Measurements from ENCODE around the gene ELOA. TPM values are rescaled to one million over a fixed set of nuclear protein-coding genes. Genes with fewer than 3 reads are reported as not detected.
A peak's percentile ranks its signal among the peaks of the same experiment; 100 is the strongest.

ELOA gene
- polyA plus RNA-seq, 1 experiment = 21.5 TPM

- TF ChIP-seq CTCF (IDR thresholded peaks at IDR 0.05; ENCODE audit: insufficient read depth, low read depth, low read length) = no peak
- Histone ChIP-seq H3K4me3 (ENCODE audit: low read depth, low read length) (no peak overlapping the region), H3K27me3 (ENCODE audit: control insufficient read depth, insufficient read depth, low read length) (no peaks in the 10 kb centered on the region), H3K36me3 (ENCODE audit: control insufficient read depth, insufficient read depth, low read length) (peaks cover 6% of the 10 kb centered on the region)
- ChIA-PET CTCF (no interaction called here), POLR2A (no interaction called here)
- DNase-seq (ENCODE audit: low read depth) = no peak
Observed at GRCh38 chr1:23803674-23804073, 60.4 kb downstream of the ELOA start.

GRCh38 chr1:23804183-23804835 is 61.0 kb downstream of the ELOA start:
- Histone ChIP-seq H3K36me3 (ENCODE audit: control insufficient read depth, insufficient read depth, low read length) (peaks cover 6% of the 10 kb centered on the region), H3K27me3 (ENCODE audit: control insufficient read depth, insufficient read depth, low read length) (no peaks in the 10 kb centered on the region), H3K4me3 (ENCODE audit: low read depth, low read length) (no peak overlapping the region)
- POLR2A ChIA-PET = no interaction called here
- CTCF ChIA-PET = interaction anchor here (1.2 kb wide), 1 partner anchor 112 kb away, joined by 3 read pairs; no protein-coding TSS in a partner anchor
- TF ChIP-seq CTCF (IDR thresholded peaks at IDR 0.05; ENCODE audit: insufficient read depth, low read depth, low read length) = peak; percentile 28; the same call in 1 of the 2 replicates
- DNase-seq (ENCODE audit: low read depth) = no peak

- CTCF ChIA-PET = interaction anchor here (0.9 to 1.2 kb wide), 2 partner anchors 33 to 112 kb away, joined by 3 read pairs; no protein-coding TSS in a partner anchor
- H3K4me3 ChIP-seq (ENCODE audit: low read depth, low read length) = no peak overlapping the region
- H3K27me3 ChIP-seq (ENCODE audit: control insufficient read depth, insufficient read depth, low read length) = no peaks in the 10 kb centered on the region
- POLR2A ChIA-PET = no interaction called here
- TF ChIP-seq CTCF (IDR thresholded peaks at IDR 0.05; ENCODE audit: insufficient read depth, low read depth, low read length) = no peak
- DNase-seq (ENCODE audit: low read depth) = no peak
- H3K36me3 ChIP-seq (ENCODE audit: control insufficient read depth, insufficient read depth, low read length) = peaks cover 6% of the 10 kb centered on the region
Observed at GRCh38 chr1:23805025-23805424, 61.8 kb downstream of the ELOA start.

- ChIA-PET POLR2A (no interaction called here), CTCF (interaction anchor here (1.6 to 7.3 kb wide), 2 partner anchors 10 to 16 kb away, joined by 6 to 77 read pairs; partner anchors contain the start of gene HMGCL)
- no peak for DNase-seq (ENCODE audit: low read depth)
- no peak overlapping the region for H3K4me3 ChIP-seq (ENCODE audit: low read depth, low read length)
- H3K36me3 ChIP-seq (ENCODE audit: control insufficient read depth, insufficient read depth, low read length) = peaks cover 8% of the 10 kb centered on the region
- no peak for TF ChIP-seq CTCF (IDR thresholded peaks at IDR 0.05; ENCODE audit: insufficient read depth, low read depth, low read length)
- no peaks in the 10 kb centered on the region for H3K27me3 ChIP-seq (ENCODE audit: control insufficient read depth, insufficient read depth, low read length)
Observed at GRCh38 chr1:23806280-23806679, 63.0 kb downstream of the ELOA start.

GRCh38 chr1:23807453-23807852 is 64.2 kb downstream of the ELOA start:
- ChIA-PET CTCF (interaction anchor here (0.6 to 7.3 kb wide), 5 partner anchors 9 to 109 kb away, joined by 3 to 77 read pairs (median 5); partner anchors contain the start of gene HMGCL), POLR2A (no interaction called here)
- DNase-seq (ENCODE audit: low read depth) = no peak

More at GRCh38 chr1:23807453-23807852, 64.2 kb downstream of the ELOA start:
- no peaks in the 10 kb centered on the region for H3K27me3 ChIP-seq (ENCODE audit: control insufficient read depth, insufficient read depth, low read length)
- TF ChIP-seq CTCF (IDR thresholded peaks at IDR 0.05; ENCODE audit: insufficient read depth, low read depth, low read length) = no peak
- H3K36me3 ChIP-seq (ENCODE audit: control insufficient read depth, insufficient read depth, low read length) = peaks cover 14% of the 10 kb centered on the region
- H3K4me3 ChIP-seq (ENCODE audit: low read depth, low read length) = no peak overlapping the region

Data from BJ (cell line).